ENCODE data around the gene SUMO4. TPM values are rescaled to one million over a fixed set of nuclear protein-coding genes. Genes with fewer than 3 reads are reported as not detected.

The SUMO4 gene
- polyA plus RNA-seq (2012; ENCODE audit: insufficient read depth, insufficient read length, low read depth): 0.49 TPM

DNA sequence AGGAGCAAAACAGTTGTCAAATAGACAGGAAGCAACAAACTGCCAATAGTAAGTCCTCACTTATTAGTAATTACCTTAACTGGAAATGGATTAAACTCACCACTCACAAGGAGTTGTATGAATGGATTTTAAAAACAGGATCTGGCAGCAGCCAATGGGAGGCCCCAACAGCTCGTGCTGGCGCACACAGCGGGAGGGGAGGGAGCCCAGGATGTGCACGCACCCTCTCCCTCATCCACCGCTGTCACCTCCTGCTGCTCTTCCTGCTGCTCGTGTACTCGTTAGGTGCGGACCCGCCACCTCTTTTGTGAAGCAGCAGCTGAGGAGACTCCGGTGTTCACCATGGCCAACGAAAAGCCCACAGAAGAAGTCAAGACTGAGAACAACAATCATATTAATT, at the start of gene SUMO4:
Gene SUMO4, plus strand, starts transcription at position 213 of the 400 bp plus-strand sequence. Its CDS starts 130 bp downstream, at position 343.
- peaks cover 35% of the 10 kb centered on the region for H3K36me3 ChIP-seq
- no peak within 1 kb of the TSS for H3K4me3 ChIP-seq (ENCODE audit: low read depth, low read length)
- no peak for DNase-seq
- no peaks in the 10 kb centered on the region for H3K9me3 ChIP-seq
- H3K27me3 ChIP-seq: no peaks in the 10 kb centered on the region
- TF ChIP-seq, protein P1, sequence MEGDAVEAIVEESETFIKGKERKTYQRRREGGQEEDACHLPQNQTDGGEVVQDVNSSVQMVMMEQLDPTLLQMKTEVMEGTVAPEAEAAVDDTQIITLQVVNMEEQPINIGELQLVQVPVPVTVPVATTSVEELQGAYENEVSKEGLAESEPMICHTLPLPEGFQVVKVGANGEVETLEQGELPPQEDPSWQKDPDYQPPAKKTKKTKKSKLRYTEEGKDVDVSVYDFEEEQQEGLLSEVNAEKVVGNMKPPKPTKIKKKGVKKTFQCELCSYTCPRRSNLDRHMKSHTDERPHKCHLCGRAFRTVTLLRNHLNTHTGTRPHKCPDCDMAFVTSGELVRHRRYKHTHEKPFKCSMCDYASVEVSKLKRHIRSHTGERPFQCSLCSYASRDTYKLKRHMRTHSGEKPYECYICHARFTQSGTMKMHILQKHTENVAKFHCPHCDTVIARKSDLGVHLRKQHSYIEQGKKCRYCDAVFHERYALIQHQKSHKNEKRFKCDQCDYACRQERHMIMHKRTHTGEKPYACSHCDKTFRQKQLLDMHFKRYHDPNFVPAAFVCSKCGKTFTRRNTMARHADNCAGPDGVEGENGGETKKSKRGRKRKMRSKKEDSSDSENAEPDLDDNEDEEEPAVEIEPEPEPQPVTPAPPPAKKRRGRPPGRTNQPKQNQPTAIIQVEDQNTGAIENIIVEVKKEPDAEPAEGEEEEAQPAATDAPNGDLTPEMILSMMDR (IDR thresholded peaks at IDR 0.05; ENCODE audit: low read depth, low read length): no peak
- peaks cover 3% of the 10 kb centered on the region for H3K4me1 ChIP-seq

DNA sequence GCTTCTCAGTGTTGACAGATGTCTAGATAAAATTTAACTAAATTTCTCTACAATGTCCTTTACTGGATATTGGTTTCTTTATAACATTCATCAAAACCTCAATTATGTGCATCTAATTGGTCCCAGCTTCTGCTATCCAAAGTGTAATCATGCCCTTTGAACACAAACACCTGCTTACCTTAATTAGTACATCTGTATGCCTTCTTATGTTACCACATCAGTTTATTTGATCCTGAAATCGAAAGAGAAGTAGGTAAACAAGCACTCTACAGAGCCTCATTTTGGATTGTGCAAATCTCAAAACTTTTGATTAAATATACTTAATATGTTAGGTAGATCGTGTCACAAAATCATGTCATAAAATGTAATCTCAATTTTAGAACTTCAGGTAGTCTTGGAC, 46.1 kb upstream of the SUMO4 start:
- H3K9me3 ChIP-seq: no peaks in the 10 kb centered on the region
- TF ChIP-seq, protein P1 (IDR thresholded peaks at IDR 0.05; ENCODE audit: low read depth, low read length): no peak
- H3K36me3 ChIP-seq: no peaks in the 10 kb centered on the region
- no peaks in the 10 kb centered on the region for H3K27me3 ChIP-seq
- H3K4me3 ChIP-seq (ENCODE audit: low read depth, low read length): no peak overlapping the region
- no peak for DNase-seq
- H3K4me1 ChIP-seq: peaks cover 5% of the 10 kb centered on the region

DNA sequence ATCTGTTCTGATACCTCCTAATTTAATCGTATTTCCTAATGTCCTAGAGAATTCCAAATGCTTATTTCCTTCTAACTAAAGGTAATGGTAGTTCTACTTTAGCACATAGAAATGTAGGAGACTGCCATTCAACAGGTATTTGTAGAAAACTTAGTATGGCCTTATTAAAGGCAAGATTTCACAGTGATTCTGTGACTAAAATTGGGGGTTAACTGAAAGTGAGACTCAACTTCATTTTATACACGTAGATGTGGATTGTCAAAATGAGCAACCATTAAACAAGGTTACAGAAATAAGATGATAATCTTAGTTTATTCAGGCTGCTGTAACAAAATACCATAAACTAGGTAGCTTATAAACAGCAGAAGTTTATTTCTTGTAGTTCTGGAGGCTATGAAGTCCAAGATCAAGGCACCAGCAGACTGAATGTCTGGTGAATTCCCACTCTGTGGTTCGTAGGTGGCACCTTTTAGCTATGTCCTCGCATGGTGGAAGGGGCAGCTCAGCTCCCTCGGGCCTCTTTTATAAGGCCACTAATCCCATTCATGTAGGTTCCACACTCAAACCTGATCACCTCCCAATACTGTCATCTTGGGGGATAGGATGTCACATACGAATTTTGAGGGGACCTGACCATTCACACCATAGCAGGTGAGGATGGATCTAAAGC, 43.8 kb upstream of the SUMO4 start:
- Histone ChIP-seq H3K4me1 (peaks cover 5% of the 10 kb centered on the region), H3K4me3 (ENCODE audit: low read depth, low read length) (no peak overlapping the region), H3K27me3 (no peaks in the 10 kb centered on the region), H3K9me3 (no peaks in the 10 kb centered on the region), H3K36me3 (no peaks in the 10 kb centered on the region)
- no peak for DNase-seq
- TF ChIP-seq, protein P1 (IDR thresholded peaks at IDR 0.05; ENCODE audit: low read depth, low read length): no peak

DNA sequence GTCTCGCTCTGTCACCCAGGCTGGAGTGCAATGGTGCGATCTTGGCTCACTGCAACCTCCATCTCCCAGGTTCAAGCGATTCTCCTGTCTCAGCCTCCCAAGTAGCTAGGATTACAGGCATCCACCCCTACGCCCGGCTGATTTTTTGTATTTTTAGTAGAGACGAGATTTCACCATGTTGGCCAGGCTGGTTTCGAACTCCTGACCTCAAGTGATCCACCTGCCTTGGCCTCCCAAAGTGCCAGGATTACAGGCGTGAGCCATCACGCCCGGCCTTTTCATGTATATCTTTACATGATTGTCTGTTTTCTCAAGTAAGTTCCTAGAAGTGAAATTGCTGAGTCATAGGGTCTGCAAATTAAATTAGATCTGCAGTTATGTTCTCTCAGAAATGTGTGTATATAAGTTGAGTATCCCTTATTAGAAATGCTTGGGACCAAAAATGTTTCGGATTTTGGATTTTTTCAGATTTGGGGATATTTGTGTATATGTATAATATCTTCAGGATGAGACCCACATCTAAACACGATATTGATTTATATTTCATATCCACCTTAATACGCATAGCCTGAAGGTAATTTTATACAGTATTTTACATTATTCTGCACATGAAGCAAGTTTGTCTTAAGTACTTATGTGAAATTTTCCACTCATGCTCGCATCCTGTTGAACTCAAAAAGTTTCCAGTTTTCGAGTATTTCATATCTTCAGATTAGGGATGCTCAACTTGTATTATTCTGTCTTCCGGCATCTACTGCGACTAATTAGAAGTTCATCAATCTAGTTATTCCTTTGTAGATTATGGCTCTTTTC, 42.1 kb upstream of the SUMO4 start:
- H3K9me3 ChIP-seq: no peaks in the 10 kb centered on the region
- no peaks in the 10 kb centered on the region for H3K36me3 ChIP-seq
- no peak overlapping the region for H3K4me3 ChIP-seq (ENCODE audit: low read depth, low read length)
- peaks cover 5% of the 10 kb centered on the region for H3K4me1 ChIP-seq
- TF ChIP-seq, protein P1 (IDR thresholded peaks at IDR 0.05; ENCODE audit: low read depth, low read length): no peak
- H3K27me3 ChIP-seq: no peaks in the 10 kb centered on the region
- no peak for DNase-seq

DNA sequence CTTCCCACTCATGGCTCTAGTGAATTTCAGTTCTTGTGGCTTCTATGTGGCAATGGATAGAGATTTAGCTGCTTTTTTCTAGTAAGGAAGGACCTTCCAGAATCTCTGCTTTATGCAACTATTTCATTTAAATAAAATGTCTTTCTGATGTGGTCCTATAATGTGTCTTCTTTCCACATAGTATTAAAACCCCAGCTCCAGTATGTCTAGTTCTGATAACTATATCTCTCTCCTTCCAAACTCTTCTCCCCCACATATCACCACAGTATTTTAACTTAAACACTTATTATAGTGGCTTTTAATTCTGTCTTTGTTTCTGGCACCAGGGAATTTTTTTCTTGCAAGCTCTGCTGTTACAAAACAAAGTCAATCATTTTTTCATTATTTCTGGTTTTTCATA, 40.6 kb upstream of the SUMO4 start:
- peaks cover 10% of the 10 kb centered on the region for H3K4me1 ChIP-seq
- no peaks in the 10 kb centered on the region for H3K36me3 ChIP-seq
- no peaks in the 10 kb centered on the region for H3K9me3 ChIP-seq
- TF ChIP-seq, protein P1 (IDR thresholded peaks at IDR 0.05; ENCODE audit: low read depth, low read length): no peak
- no peak for DNase-seq
- H3K27me3 ChIP-seq: no peaks in the 10 kb centered on the region
- H3K4me3 ChIP-seq (ENCODE audit: low read depth, low read length): no peak overlapping the region

DNA sequence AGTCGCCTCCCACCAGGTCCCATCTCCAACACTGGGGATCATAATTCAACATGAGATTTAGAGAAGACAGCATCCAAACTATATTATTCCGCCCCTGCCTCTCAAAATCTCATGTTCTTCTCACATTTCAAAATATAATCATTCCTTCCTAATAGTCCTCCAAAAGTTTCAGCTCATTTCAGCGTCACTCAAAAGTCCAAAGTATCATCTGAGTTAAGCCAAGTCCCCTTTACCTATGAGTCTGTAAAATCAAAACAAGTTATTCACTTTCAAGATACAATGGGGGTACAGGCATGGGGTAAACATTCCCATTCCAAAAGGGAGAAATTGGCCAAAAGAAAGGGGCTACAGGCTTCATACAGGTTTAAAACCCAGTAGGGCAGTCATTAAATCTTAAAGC, 39.5 kb upstream of the SUMO4 start:
- no peak for DNase-seq
- peaks cover 11% of the 10 kb centered on the region for H3K4me1 ChIP-seq
- TF ChIP-seq, protein P1 (IDR thresholded peaks at IDR 0.05; ENCODE audit: low read depth, low read length): no peak
- H3K27me3 ChIP-seq: no peaks in the 10 kb centered on the region
- no peaks in the 10 kb centered on the region for H3K9me3 ChIP-seq
- no peaks in the 10 kb centered on the region for H3K36me3 ChIP-seq
- no peak overlapping the region for H3K4me3 ChIP-seq (ENCODE audit: low read depth, low read length)

Data from BE2C (cell line).